Activated naive CD4-positive, alpha-beta T cell treated with anti-CD3 and anti-CD28 coated beads, Interleukin-2, amount 50 U/mL, for 16 hours (primary cell): ENCODE results near the gene PPP1R12C.

ENCODE experiments used
- DNase-seq: peaks from one replicate; pipeline ENCODE4 v3.0.0-alpha.2; 2020

Gene PPP1R12C

DNA sequence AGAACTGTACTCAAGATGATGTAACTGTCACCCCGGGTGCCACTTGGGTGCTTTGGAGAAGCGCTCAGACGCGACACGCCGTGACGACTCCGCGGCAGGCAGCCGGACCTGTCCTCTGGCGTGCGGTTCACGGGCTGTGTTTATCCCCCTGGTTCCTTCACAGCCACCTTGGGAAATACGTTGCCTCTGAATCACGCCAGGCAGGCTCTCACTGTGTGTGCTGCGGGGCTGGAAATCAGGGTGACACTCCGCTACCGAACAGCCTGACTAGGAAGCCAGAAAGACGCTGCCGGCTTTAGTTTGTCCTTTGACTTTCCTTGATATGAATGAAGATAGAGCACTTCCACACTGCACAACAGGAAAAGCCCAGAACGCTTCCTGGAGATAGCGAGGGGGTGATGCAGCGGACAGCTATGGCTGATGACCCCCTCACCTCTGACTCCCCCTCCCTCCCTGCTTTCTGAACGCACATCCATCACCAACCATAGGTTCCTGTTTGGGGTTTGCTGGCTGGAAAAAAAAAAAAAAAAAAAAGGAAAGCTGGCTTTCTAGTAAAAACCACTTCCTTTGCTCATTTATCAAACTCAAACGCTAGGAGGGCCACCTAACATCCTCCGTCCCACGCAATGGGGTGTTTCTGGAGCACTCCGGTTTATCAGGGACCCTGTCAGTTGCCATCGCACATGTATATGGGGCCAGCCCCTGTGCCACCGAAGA is 75.7 kb downstream of the PPP1R12C start:
- DNase-seq = peak; percentile 35

DNA sequence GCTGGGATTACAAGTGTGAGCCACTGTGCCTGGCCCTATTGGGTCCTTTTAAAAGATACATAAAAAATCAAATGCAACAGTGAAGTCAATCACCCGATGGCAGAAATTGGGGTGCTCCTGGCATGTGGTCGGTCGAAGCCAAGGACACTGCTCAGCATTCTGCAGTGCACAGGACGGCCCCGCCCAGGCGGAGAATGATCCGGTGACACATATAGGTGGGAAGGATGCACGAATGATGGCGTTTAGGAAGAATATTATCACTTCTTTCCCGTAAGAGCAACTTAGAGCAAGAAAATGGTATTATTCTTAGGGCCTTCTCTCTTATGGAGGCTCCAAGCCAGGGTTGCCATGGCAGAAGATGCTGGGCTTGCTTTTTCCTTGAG is 76.2 kb downstream of the PPP1R12C start:
- DNase-seq = no peak
